WTC11 (cell line): Measurements from ENCODE around the gene HDHD5. TPM values are rescaled to one million over a fixed set of nuclear protein-coding genes. Genes with fewer than 3 reads are reported as not detected.

Source experiments
- ATAC-seq: fragments of 200-7000 bp; cut with Tn5 transposase; 2 replicates; pipeline ENCODE4 v1.10.0; 2021; ENCODE audit warnings: mild to moderate bottlenecking, moderate library complexity
- CTCF ChIA-PET: fragments of 300-600 bp; sonication (Branson Sonifier 250); formaldehyde crosslinking; loops from one replicate; lab custom pipeline; 2021; ENCODE audit warnings: antibody characterized with exemption; lab: Charles Lee
- POLR2A ChIA-PET: fragments of 350-600 bp; sonication (Branson Sonifier 250); formaldehyde crosslinking; loops from one replicate; lab custom pipeline; 2021; ENCODE audit warnings: antibody characterized with exemption; lab: Charles Lee
- DNase-seq: peaks from one replicate; pipeline ENCODE4 v3.0.0; 2021; ENCODE audit warnings: low spot score
- H3K27ac Mint-ChIP-seq: 2 replicates; pipeline ENCODE4 v1.8.0; 2021; ENCODE audit warnings: mixed read lengths
- H3K27me3 Mint-ChIP-seq: 2 replicates; pipeline ENCODE4 v1.8.0; 2021; ENCODE audit warnings: low read depth, mild to moderate bottlenecking, moderate library complexity, mixed read lengths
- H3K36me3 Mint-ChIP-seq: 2 replicates; pipeline ENCODE4 v1.8.0; 2021; ENCODE audit warnings: mixed read lengths
- H3K4me1 Mint-ChIP-seq: 2 replicates; pipeline ENCODE4 v1.8.0; 2022; ENCODE audit warnings: mixed read lengths
- H3K4me3 Mint-ChIP-seq: 2 replicates; pipeline ENCODE4 v1.8.0; 2021; ENCODE audit warnings: mild to moderate bottlenecking, moderate library complexity, mixed read lengths
- H3K9me3 Mint-ChIP-seq: 2 replicates; pipeline ENCODE4 v1.8.0; 2021; ENCODE audit warnings: mixed read lengths
- AFF4 ChIP-seq: sonication (generic); formaldehyde crosslinking; IDR thresholded peaks from 2 replicates; pipeline ENCODE4 v1.8.1; 2023; ENCODE audit warnings: mild to moderate bottlenecking, missing genetic modification reagents, borderline replicate concordance
- ATF6 ChIP-seq: sonication (generic); formaldehyde crosslinking; IDR thresholded peaks from 2 replicates; pipeline ENCODE4 v1.8.1; 2023; ENCODE audit warnings: mild to moderate bottlenecking, missing genetic modification reagents
- E2F1 ChIP-seq: sonication (generic); formaldehyde crosslinking; IDR thresholded peaks from 2 replicates; pipeline ENCODE4 v1.8.0; 2022; ENCODE audit warnings: mild to moderate bottlenecking, missing genetic modification reagents
- E2F4 ChIP-seq: sonication (generic); formaldehyde crosslinking; IDR thresholded peaks from 2 replicates; pipeline ENCODE4 v1.8.1; 2022; ENCODE audit warnings: low read depth, mild to moderate bottlenecking, moderate library complexity, missing genetic modification reagents, borderline replicate concordance
- FOXJ3 ChIP-seq: sonication (generic); formaldehyde crosslinking; IDR thresholded peaks from 2 replicates; pipeline ENCODE4 v1.9.0; 2021; ENCODE audit warnings: missing genetic modification reagents, mild to moderate bottlenecking, borderline replicate concordance
- JAZF1 ChIP-seq: fragments of 250-450 bp; sonication (Bioruptor Pico); IDR thresholded peaks from 2 replicates; pipeline ENCODE4 v1.9.0; 2021; ENCODE audit warnings: moderate library complexity, mild to moderate bottlenecking, inconsistent platforms
- NFYB ChIP-seq: sonication (generic); formaldehyde crosslinking; conservative IDR thresholded peaks from 2 replicates; pipeline ENCODE4 v1.8.0; 2022; ENCODE audit warnings: low read depth, missing genetic modification reagents
- NR3C1 ChIP-seq: sonication (generic); formaldehyde crosslinking; conservative IDR thresholded peaks from 2 replicates; pipeline ENCODE4 v1.8.1; 2023; ENCODE audit warnings: low read depth, mild to moderate bottlenecking, missing genetic modification reagents
- OVOL2 ChIP-seq: fragments of 250-450 bp; sonication (Bioruptor Pico); IDR thresholded peaks from 2 replicates; pipeline ENCODE4 v1.9.0; 2021; ENCODE audit warnings: mild to moderate bottlenecking, borderline replicate concordance
- PRRX2 ChIP-seq: fragments of 250-450 bp; sonication (Bioruptor Pico); IDR thresholded peaks from 2 replicates; pipeline ENCODE4 v1.8.0; 2021; ENCODE audit warnings: mild to moderate bottlenecking
- RELA ChIP-seq: sonication (generic); formaldehyde crosslinking; IDR thresholded peaks from 2 replicates; pipeline ENCODE4 v1.8.1; 2022; ENCODE audit warnings: missing genetic modification reagents, mild to moderate bottlenecking, borderline replicate concordance
- SMAD3 ChIP-seq: sonication (generic); formaldehyde crosslinking; IDR thresholded peaks from 2 replicates; pipeline ENCODE4 v1.8.0; 2022; ENCODE audit warnings: missing genetic modification reagents, mild to moderate bottlenecking, borderline replicate concordance
- SOX15 ChIP-seq: fragments of 250-450 bp; sonication (Bioruptor Pico); IDR thresholded peaks from 2 replicates; pipeline ENCODE4 v1.9.0; 2021; ENCODE audit warnings: mild to moderate bottlenecking
- STAT6 ChIP-seq: sonication (generic); formaldehyde crosslinking; conservative IDR thresholded peaks from 2 replicates; pipeline ENCODE4 v1.8.1; 2023; ENCODE audit warnings: mild to moderate bottlenecking, low read depth, missing genetic modification reagents, moderate library complexity
- TEAD4 ChIP-seq: sonication (generic); formaldehyde crosslinking; IDR thresholded peaks from 2 replicates; pipeline ENCODE4 v1.8.0; 2022; ENCODE audit warnings: mild to moderate bottlenecking, missing genetic modification reagents
- TP53 ChIP-seq: sonication (generic); formaldehyde crosslinking; IDR thresholded peaks from 2 replicates; pipeline ENCODE4 v1.8.1; 2023; ENCODE audit warnings: mild to moderate bottlenecking, missing genetic modification reagents
- ZBTB43 ChIP-seq: sonication (generic); formaldehyde crosslinking; IDR thresholded peaks from 2 replicates; pipeline ENCODE4 v1.8.1; 2023; ENCODE audit warnings: mild to moderate bottlenecking, missing genetic modification reagents
- ZNF138 ChIP-seq: sonication (generic); formaldehyde crosslinking; conservative IDR thresholded peaks from 2 replicates; pipeline ENCODE4 v1.8.1; 2022; ENCODE audit warnings: mild to moderate bottlenecking, moderate library complexity, missing genetic modification reagents
- ZNF219 ChIP-seq: sonication (generic); formaldehyde crosslinking; IDR thresholded peaks from 2 replicates; pipeline ENCODE4 v1.8.0; 2023; ENCODE audit warnings: missing genetic modification reagents, mild to moderate bottlenecking, borderline replicate concordance
- ZNF416 ChIP-seq: fragments of 250-450 bp; sonication (Bioruptor Pico); IDR thresholded peaks from 2 replicates; pipeline ENCODE4 v1.9.0; 2021; ENCODE audit warnings: mild to moderate bottlenecking, inconsistent platforms
- ZNF512 ChIP-seq: sonication (generic); formaldehyde crosslinking; IDR thresholded peaks from 2 replicates; pipeline ENCODE4 v1.8.1; 2022; ENCODE audit warnings: missing genetic modification reagents, borderline replicate concordance
- ZNF671 ChIP-seq: fragments of 250-450 bp; sonication (Bioruptor Pico); IDR thresholded peaks from 2 replicates; pipeline ENCODE4 v1.8.0; 2021; ENCODE audit warnings: mild to moderate bottlenecking
- total RNA-seq: library from RNA; stranded (reverse); gene quantifications from 3 replicates; pipeline ENCODE4 v1.2.3, GENCODE V29; 2021

HDHD5 gene
- total RNA-seq, 1 experiment from 2014 or later = 84.0 TPM

- TF ChIP-seq PRRX2 = no peak
- TF ChIP-seq E2F4 (CRISPR knock-in tag) = no peak
- TF ChIP-seq TP53 (CRISPR knock-in tag) = no peak
Observed at GRCh38 chr22:17118342-17118741, 40.7 kb downstream of the HDHD5 start (continued).

- no peaks in the 10 kb centered on the region for H3K36me3 Mint-ChIP-seq
- no peak overlapping the region for H3K4me3 Mint-ChIP-seq
- ATAC-seq (no peak), DNase-seq (no peak)
- H3K27me3 Mint-ChIP-seq = peaks cover 3% of the 10 kb centered on the region; the same call in 1 of the 2 replicates
- H3K9me3 Mint-ChIP-seq = no peaks in the 10 kb centered on the region
- CTCF ChIA-PET = interaction anchor here (2.0 to 2.5 kb wide), 3 partner anchors 47 to 60 kb away, joined by 6 to 13 read pairs (median 9); no protein-coding TSS in a partner anchor
- POLR2A ChIA-PET = interaction anchor here (0.6 kb wide), 1 partner anchor 14 kb away, joined by 3 read pairs; no protein-coding TSS in a partner anchor
- no peak overlapping the region; the same call in 1 of the 2 replicates for H3K27ac Mint-ChIP-seq
- H3K4me1 Mint-ChIP-seq = peaks cover 25% of the 10 kb centered on the region
- no peak for TF ChIP-seq ZNF512
- no peak for TF ChIP-seq RELA (CRISPR knock-in tag)
- no peak for TF ChIP-seq FOXJ3 (CRISPR knock-in tag)
- TF ChIP-seq SOX15 (CRISPR knock-in tag) = no peak
- TF ChIP-seq SMAD3 = no peak
- TF ChIP-seq ZNF219 (CRISPR knock-in tag) = no peak
- no peak for TF ChIP-seq E2F1
- no peak for TF ChIP-seq NR3C1
- TF ChIP-seq ZNF416 (CRISPR knock-in tag) = no peak
- TF ChIP-seq TEAD4 = no peak
- TF ChIP-seq ATF6 (CRISPR knock-in tag) = no peak
- no peak for TF ChIP-seq STAT6
- TF ChIP-seq NFYB (CRISPR knock-in tag) = no peak
- TF ChIP-seq AFF4 (CRISPR knock-in tag) = no peak
- TF ChIP-seq ZNF138 (CRISPR knock-in tag) = no peak
- no peak for TF ChIP-seq JAZF1 (CRISPR knock-in tag)
- TF ChIP-seq ZNF671 (CRISPR knock-in tag) = no peak
- no peak for TF ChIP-seq OVOL2 (CRISPR knock-in tag)
- TF ChIP-seq ZBTB43 (CRISPR knock-in tag) = no peak
Observed at GRCh38 chr22:17117890-17118289, 41.2 kb downstream of the HDHD5 start.
